ENCODE measurements around the gene F3. TPM values are rescaled to one million over a fixed set of nuclear protein-coding genes. Genes with fewer than 3 reads are reported as not detected.
"Not testable (repeated sequence)": the region's sequence is repeated elsewhere in the genome, so short reads cannot be mapped to it uniquely, and the experiment has no call there.

Gene F3
- total RNA-seq, 1 donor = 24.0 TPM

DNA sequence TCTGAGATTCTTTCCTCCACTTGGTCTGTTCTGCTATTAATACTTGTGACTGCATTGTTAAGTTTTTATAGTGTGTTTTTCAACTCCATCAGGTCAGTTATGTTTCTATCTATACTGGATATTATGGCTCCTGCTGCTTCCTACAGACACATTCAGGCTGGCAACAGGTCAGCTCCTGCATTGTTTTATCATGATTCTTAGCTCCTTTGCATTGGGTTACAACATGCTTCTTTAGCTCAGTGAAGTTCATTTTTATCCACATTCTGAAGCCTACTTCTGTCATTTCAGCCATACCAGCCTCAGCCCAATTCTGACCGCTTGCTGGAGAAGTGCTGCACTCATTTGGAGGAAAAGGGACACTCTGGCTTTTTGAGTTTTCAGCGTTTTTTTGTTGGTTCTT, 37.3 kb upstream of the F3 start:
- DNase-seq (ENCODE audit: low read depth) = peak; percentile 76
- TF ChIP-seq, protein P1, sequence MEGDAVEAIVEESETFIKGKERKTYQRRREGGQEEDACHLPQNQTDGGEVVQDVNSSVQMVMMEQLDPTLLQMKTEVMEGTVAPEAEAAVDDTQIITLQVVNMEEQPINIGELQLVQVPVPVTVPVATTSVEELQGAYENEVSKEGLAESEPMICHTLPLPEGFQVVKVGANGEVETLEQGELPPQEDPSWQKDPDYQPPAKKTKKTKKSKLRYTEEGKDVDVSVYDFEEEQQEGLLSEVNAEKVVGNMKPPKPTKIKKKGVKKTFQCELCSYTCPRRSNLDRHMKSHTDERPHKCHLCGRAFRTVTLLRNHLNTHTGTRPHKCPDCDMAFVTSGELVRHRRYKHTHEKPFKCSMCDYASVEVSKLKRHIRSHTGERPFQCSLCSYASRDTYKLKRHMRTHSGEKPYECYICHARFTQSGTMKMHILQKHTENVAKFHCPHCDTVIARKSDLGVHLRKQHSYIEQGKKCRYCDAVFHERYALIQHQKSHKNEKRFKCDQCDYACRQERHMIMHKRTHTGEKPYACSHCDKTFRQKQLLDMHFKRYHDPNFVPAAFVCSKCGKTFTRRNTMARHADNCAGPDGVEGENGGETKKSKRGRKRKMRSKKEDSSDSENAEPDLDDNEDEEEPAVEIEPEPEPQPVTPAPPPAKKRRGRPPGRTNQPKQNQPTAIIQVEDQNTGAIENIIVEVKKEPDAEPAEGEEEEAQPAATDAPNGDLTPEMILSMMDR (IDR thresholded peaks at IDR 0.05; ENCODE audit: insufficient read depth, low read length) = no peak
- no peak overlapping the region for H3K4me3 ChIP-seq (ENCODE audit: low read depth, low read length)

DNA sequence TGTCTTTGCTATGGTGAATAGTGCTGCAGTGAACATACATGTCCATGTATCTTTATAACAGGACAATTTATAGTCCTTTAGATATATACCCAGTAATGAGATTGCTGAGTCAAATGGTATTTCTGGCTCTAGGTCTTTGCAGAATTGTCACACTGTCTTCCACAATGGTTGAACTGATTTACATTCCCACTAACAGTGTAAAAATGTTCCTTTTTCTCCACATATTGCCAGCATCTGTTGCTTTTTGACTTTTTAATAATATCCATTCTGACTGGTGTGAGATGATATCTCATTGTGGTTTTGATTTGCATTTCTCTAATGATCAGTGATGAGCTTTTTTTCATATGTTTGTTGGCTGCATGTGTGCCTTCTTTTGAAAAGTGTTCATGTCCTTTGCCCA, 32.4 kb upstream of the F3 start:
- not testable (repeated sequence) for DNase-seq (ENCODE audit: low read depth); H3K4me3 ChIP-seq (ENCODE audit: low read depth, low read length)

DNA sequence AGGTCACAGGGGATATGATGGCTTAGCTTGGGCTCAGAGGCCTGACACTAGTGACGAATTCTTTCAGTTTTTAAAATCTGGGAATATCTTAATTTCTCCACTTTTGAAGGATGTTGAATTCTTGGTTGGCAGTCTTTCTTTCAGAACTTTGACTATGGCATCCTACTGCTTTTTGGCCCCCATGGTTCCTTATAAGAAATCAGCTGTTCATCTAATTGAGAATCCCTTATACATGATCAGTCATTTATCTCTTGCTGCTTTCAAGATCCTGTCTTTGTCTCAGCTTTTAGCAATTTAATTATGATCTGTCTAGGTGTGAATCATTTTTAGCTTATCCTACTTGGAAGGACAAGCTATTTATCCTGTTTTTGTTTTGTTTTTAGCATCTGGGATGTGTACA, 31.2 kb upstream of the F3 start:
- TF ChIP-seq, protein P1 (IDR thresholded peaks at IDR 0.05; ENCODE audit: insufficient read depth, low read length) = no peak
- no peak for DNase-seq (ENCODE audit: low read depth)
- H3K4me3 ChIP-seq (ENCODE audit: low read depth, low read length) = no peak overlapping the region

DNA sequence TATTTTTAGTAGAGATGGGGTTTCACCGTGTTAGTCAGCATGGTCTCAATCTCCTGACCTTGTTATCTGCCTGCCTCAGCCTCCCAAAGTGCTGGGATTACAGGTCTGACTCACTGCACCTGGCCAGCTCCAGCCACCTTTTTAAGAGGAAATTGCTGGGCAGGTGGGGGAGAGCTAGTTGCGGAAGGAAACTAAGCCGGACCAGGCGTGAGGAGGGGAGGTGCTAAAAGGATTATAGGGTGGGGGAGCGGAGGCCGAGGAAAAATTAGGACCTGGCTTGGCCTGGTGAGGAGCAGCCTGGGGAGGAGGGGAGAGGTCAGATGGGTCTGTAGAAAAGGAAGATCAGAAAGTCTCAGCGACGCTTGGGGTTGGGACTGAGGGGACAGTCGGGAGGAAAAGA, 29.4 kb upstream of the F3 start:
- not testable (repeated sequence) for DNase-seq (ENCODE audit: low read depth); H3K4me3 ChIP-seq (ENCODE audit: low read depth, low read length)

DNA sequence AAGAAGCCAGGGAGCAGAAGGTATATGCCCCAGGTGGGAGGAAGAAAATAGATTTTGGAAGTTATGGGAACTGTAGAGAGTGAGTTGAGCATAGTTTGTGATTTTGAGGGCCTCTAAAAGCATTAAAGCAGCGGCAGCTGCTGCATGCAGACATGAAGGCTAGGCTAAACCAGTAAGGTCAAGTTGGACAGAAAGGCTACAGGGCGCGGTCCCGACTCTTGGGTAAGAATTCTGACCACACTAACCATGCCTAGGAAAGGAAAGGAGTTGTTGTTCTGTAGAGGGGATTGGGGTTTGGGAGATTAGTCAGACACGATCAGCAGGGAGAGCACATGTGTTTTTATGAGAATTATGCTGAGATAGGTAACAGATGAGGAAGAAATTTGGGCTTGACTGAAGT, 27.2 kb upstream of the F3 start:
- DNase-seq (ENCODE audit: low read depth); H3K4me3 ChIP-seq (ENCODE audit: low read depth, low read length): not testable (repeated sequence)

DNA sequence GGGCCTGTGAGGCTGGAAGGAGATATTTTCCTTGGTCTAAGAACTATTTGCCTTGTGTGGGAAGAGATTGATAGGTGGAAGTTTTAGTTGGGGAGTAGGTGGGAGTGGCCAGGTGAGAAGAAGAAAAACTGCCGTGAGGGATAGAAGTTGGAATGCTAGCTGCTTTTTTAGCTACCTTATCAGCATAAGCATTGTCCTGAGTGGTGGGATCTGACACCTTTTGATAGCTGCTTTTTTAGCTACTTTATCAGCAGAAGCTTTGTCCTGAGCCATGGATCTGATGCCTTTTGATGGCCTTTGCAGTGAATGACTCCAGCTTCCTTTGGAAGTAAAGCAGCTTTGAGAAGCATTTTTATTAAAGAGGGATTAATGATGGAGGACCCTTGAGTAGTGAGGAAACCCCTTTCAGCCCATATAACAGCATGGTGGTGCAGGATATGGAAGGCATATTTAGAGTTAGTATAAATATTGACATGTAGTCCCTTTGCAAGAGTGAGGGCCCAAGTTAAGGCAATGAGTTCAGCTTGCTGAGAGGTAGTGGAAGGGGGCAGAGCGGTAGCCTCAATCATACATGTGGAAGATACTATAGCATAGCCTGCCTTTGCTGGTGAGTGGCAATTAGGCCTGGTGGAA, 26.5 kb upstream of the F3 start:
- DNase-seq (ENCODE audit: low read depth); H3K4me3 ChIP-seq (ENCODE audit: low read depth, low read length): not testable (repeated sequence)

DNA sequence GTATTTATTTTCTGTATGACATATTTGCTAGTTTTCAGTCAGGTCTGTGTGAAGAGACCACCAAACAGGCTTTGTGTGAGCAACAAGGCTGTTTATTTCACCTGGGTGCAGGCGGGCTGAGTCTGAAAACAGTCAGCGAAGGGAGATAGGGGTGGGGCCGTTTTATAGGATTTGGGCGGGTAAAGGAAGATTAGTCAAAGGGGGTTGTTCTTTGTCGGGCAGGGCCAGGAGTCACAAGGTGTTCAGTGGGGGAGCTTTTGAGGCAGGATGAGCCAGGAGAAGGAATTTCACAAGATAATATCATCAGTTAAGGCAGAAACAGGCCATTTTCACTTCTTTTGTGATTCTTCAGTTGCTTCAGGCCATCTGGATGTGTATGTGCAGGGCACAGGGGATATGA, 24.9 kb upstream of the F3 start:
- DNase-seq (ENCODE audit: low read depth); H3K4me3 ChIP-seq (ENCODE audit: low read depth, low read length): not testable (repeated sequence)

DNA sequence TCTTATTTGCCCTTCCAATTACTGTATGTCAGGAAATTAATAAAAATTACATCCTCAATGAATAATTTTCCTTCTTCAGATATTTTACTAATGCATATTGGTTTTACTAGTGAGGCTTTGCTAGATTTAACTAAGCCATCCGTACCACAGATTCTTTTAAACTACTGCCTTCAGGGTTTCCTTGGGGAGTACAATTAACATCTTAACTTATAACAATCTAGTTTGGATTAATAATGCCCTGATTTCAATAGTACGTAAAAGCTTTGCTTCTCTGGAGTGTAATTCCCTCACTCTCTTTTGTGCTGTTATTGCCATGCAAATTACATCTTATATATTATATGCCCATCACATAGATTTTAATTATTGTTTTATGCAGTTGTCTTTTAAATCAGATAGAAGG, 24.3 kb upstream of the F3 start:
- no peak for DNase-seq (ENCODE audit: low read depth)
- no peak overlapping the region for H3K4me3 ChIP-seq (ENCODE audit: low read depth, low read length)
- TF ChIP-seq, protein P1 (IDR thresholded peaks at IDR 0.05; ENCODE audit: insufficient read depth, low read length) = no peak

DNA sequence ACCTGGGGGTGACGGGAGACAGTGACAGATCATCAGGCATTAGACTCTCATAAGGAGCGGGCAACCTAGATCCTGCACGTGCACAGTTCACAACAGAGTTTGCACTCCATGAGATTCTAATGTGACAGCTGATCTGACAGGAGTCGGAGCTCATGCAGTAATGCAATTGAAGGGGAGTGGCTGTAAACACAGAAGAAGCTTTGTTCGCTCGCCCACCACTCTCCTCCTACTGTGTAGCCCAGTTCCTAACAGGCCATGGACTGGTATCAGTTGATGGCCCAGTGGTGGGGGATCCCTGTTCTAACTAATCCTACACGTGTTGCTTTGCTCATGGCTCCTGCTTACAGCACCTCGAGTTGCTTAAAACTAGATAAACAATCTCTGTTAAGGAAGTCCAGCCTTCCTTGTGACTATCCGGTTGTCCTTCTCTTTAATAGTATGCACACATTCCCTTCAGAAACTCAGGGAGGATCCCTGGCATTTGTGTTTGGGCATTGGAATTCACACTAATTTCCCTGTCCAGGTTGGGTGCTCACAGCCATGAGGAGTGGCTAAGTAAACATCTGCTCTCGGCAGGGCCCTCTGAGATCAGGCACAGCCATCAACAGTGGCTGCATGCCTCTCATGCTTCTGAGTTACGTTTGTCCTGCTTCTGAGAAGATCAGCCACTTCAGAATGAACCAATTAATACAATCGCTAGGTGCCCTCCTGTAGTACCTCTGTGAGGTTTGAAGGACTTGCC, 21.1 kb upstream of the F3 start:
- H3K4me3 ChIP-seq (ENCODE audit: low read depth, low read length) = no peak overlapping the region
- no peak for DNase-seq (ENCODE audit: low read depth)
- TF ChIP-seq, protein P1 (IDR thresholded peaks at IDR 0.05; ENCODE audit: insufficient read depth, low read length) = no peak

Data from fibroblast of the aortic adventitia (primary cell).